IPS-18a (cell line): ENCODE results near the gene STAMBPL1.

Source experiments
- H3K27ac ChIP-seq: one replicate; pipeline ENCODE4 v1.5.1; 2013; ENCODE audit warnings: low read length
- H3K27me3 ChIP-seq: one replicate; pipeline ENCODE4 v1.6.1; 2013; ENCODE audit warnings: mild to moderate bottlenecking, low read length; ENCODE audit not compliant: control insufficient read depth, insufficient read depth
- H3K36me3 ChIP-seq: one replicate; pipeline ENCODE4 v1.6.1; 2013; ENCODE audit warnings: low read depth, low read length; ENCODE audit not compliant: control insufficient read depth
- H3K4me1 ChIP-seq: one replicate; pipeline ENCODE4 v1.6.1; 2013; ENCODE audit warnings: low read depth, low read length; ENCODE audit not compliant: control insufficient read depth
- H3K4me3 ChIP-seq: one replicate; pipeline ENCODE4 v1.5.1; 2013; ENCODE audit warnings: low read length
- H3K9ac ChIP-seq: one replicate; pipeline ENCODE4 v1.6.1; 2013; ENCODE audit warnings: mild to moderate bottlenecking, low read length, moderate library complexity
- H3K9me3 ChIP-seq: one replicate; pipeline ENCODE4 v1.6.1; 2013; ENCODE audit warnings: low read depth, low read length; ENCODE audit not compliant: control insufficient read depth

The STAMBPL1 gene

GRCh38 chr10:88896372-88896993 lies 16.4 kb downstream of the STAMBPL1 start:
- H3K9me3 ChIP-seq: no peaks in the 10 kb centered on the region
- H3K4me3 ChIP-seq: no peak overlapping the region
- peaks cover 9% of the 10 kb centered on the region for H3K4me1 ChIP-seq
- no peak overlapping the region for H3K9ac ChIP-seq
- no peak overlapping the region for H3K27ac ChIP-seq
- no peaks in the 10 kb centered on the region for H3K36me3 ChIP-seq
- no peaks in the 10 kb centered on the region for H3K27me3 ChIP-seq

DNA sequence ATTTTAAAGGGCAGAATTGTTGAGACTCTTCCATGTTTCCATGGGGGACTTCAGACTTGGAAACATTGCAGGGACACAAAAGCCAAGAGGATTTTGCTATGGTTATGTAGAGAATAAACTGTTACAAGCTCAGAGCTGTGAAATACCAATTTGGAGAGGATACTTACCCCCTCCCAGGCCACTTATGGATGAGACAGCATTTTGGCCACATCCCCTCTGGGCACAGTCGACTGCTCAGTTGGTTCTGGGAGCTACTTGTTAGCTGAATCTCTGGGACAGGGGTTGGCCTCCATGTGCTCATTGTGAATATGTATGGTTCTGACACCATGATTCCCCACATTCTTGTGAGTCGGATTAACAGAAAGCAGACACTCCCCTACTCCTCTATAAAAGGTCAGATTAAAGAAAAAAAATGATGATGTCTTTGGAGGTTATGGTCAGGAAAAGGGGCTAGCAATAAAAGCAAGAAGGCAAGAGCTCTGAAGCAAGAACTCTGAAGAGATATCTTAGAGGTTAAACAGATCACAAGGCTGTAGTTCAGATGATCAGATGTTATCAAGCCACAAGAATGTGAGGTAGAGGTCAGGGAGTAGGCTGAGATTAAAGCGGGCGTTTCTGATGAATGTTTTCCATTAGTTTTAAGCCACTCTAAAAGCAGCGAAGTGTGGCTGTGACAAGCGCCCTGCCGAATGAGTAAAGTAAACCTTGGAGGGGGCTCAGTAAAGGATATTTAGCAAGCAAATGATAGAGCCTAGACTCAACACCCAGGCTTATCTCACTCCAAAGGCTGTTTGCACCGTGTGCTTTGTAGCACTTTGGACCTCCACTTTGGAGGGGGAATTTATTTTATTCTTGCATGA lies 17.2 kb downstream of the STAMBPL1 start:
- Histone ChIP-seq H3K36me3 (no peaks in the 10 kb centered on the region), H3K9ac (no peak overlapping the region), H3K27ac (no peak overlapping the region)

DNA sequence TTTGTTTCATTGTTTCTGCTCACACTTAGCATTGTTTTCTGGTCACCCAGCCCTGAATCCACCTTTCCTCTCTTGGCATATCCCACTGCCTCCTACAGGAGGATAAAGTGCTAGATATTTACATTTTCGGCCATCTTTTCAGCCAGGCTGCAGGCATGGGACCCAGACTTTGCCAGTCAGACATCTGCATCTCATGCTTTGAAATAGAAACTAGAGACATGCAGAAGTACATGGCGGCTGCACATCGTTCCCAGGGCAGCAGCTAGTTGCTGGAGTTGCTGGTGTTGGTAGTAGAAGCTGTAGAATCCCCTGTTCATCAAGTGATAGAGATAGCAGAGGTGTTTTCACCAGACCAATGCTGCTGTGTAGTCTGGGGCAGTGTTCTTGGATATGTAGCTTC lies 18.7 kb downstream of the STAMBPL1 start:
- no peaks in the 10 kb centered on the region for H3K36me3 ChIP-seq
- H3K4me1 ChIP-seq: no peaks in the 10 kb centered on the region
- H3K9ac ChIP-seq: no peak overlapping the region
- H3K4me3 ChIP-seq: no peak overlapping the region
- no peaks in the 10 kb centered on the region for H3K9me3 ChIP-seq
- H3K27me3 ChIP-seq: no peaks in the 10 kb centered on the region
- H3K27ac ChIP-seq: no peak overlapping the region

More for the DNA sequence above, 17.2 kb downstream of the STAMBPL1 start:
- Histone ChIP-seq H3K27me3 (no peaks in the 10 kb centered on the region), H3K9me3 (no peaks in the 10 kb centered on the region), H3K4me3 (no peak overlapping the region), H3K4me1 (peaks cover 5% of the 10 kb centered on the region)

- no peak overlapping the region for H3K4me3 ChIP-seq
- no peaks in the 10 kb centered on the region for H3K4me1 ChIP-seq
- H3K9ac ChIP-seq: no peak overlapping the region
- H3K27ac ChIP-seq: no peak overlapping the region
- H3K9me3 ChIP-seq: no peaks in the 10 kb centered on the region
- no peaks in the 10 kb centered on the region for H3K27me3 ChIP-seq
- H3K36me3 ChIP-seq: no peaks in the 10 kb centered on the region
Measured at GRCh38 chr10:88899886-88900285, 19.8 kb downstream of the STAMBPL1 start.

DNA sequence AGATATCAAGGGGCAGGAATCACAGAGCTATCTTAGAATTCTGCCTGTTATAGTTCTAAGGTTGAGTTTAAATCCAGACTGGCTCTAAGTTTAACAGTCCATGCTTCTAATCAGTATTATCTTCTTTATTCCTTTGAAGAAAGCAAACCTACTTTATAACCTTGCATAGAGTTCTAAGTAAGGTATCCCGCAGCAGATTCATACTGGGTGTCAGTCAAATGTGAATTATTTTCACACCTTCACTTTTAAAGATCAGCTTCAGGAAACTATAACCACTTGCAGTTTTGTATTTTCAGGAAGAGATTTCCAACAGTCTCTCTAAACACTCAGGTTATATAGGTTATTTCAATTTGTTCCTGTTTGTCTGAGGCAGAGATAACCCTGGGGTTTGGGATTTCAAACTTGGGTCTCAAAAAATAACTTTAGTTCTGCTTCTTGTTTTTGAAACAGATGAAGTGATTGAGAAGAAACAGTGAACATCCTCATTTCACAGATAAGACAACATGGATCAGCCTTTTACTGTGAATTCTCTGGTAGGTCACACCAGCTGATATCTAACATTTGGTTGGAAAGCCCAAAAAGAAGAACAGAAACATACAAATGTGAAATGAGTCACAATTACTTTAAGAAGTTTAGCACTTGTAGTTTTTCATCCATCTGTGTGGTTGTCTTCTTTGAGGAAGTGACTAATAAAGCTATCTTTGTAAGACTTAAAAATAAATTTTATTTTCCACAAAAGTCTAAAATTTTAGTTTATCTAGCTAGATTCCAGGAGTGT lies 21.4 kb downstream of the STAMBPL1 start:
- Histone ChIP-seq H3K27me3 (no peaks in the 10 kb centered on the region), H3K9ac (no peak overlapping the region), H3K4me1 (no peaks in the 10 kb centered on the region), H3K27ac (no peak overlapping the region), H3K4me3 (no peak overlapping the region), H3K9me3 (no peaks in the 10 kb centered on the region), H3K36me3 (no peaks in the 10 kb centered on the region)

GRCh38 chr10:88901984-88902789 lies 22.1 kb downstream of the STAMBPL1 start:
- no peaks in the 10 kb centered on the region for H3K27me3 ChIP-seq
- H3K36me3 ChIP-seq: no peaks in the 10 kb centered on the region
- H3K4me1 ChIP-seq: no peaks in the 10 kb centered on the region
- H3K9ac ChIP-seq: no peak overlapping the region
- no peaks in the 10 kb centered on the region for H3K9me3 ChIP-seq
- no peak overlapping the region for H3K4me3 ChIP-seq
- H3K27ac ChIP-seq: no peak overlapping the region

GRCh38 chr10:88903715-88904114 lies 23.7 kb downstream of the STAMBPL1 start:
- Histone ChIP-seq H3K4me1 (no peaks in the 10 kb centered on the region), H3K36me3 (no peaks in the 10 kb centered on the region), H3K27ac (no peak overlapping the region), H3K4me3 (no peak overlapping the region), H3K27me3 (no peaks in the 10 kb centered on the region), H3K9ac (no peak overlapping the region), H3K9me3 (no peaks in the 10 kb centered on the region)

DNA sequence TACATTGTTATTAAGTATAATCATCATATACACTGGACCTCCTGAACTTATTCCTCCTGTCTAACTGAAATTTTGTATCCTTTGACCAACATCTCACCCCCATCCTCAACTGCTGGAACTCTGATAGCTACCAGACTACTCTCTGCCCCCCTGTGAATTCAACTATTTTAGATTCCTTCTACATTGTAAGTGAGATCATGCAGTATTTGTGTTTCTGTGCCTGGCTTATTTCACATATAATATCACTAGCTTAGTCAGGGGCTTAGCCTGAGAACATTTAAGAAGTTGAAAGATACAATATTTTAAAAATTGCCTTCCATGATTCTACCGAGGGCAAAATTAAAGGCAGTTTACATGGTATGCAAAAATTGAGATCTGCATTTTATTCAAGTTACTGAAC lies 26.9 kb downstream of the STAMBPL1 start:
- H3K27ac ChIP-seq: no peak overlapping the region
- H3K9me3 ChIP-seq: no peaks in the 10 kb centered on the region
- H3K4me3 ChIP-seq: no peak overlapping the region
- H3K4me1 ChIP-seq: no peaks in the 10 kb centered on the region
- no peak overlapping the region for H3K9ac ChIP-seq
- H3K36me3 ChIP-seq: no peaks in the 10 kb centered on the region
- H3K27me3 ChIP-seq: no peaks in the 10 kb centered on the region

DNA sequence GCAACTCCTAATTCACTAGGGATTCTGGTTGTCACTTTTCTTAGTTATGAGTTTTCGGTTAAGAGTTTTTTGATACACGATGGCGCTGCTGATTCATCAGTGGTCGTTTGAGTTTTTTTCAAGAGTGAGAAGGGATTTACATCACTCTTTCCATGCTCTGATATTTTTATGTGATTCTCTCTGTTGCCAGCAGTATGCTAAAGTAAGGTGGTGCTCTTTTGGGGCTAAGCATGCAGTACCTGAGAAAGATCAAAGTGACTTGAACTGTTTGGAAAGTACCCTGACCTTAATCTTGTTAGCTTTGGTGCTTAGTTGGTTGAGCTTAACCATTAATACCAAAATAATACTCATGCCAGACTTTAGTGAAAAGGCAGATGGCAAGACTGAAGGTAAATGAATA lies 28.1 kb downstream of the STAMBPL1 start:
- H3K9ac ChIP-seq: no peak overlapping the region
- H3K27ac ChIP-seq: no peak overlapping the region
- H3K27me3 ChIP-seq: no peaks in the 10 kb centered on the region
- H3K4me3 ChIP-seq: no peak overlapping the region
- H3K4me1 ChIP-seq: no peaks in the 10 kb centered on the region
- no peaks in the 10 kb centered on the region for H3K36me3 ChIP-seq
- H3K9me3 ChIP-seq: no peaks in the 10 kb centered on the region

- no peaks in the 10 kb centered on the region for H3K27me3 ChIP-seq
- no peak overlapping the region for H3K4me3 ChIP-seq
- H3K9me3 ChIP-seq: no peaks in the 10 kb centered on the region
- no peak overlapping the region for H3K9ac ChIP-seq
- no peaks in the 10 kb centered on the region for H3K36me3 ChIP-seq
- no peak overlapping the region for H3K27ac ChIP-seq
- H3K4me1 ChIP-seq: no peaks in the 10 kb centered on the region
Measured at GRCh38 chr10:88911116-88911515, 31.1 kb downstream of the STAMBPL1 start.

- Histone ChIP-seq H3K9ac (no peak overlapping the region), H3K4me3 (no peak overlapping the region), H3K9me3 (no peaks in the 10 kb centered on the region), H3K4me1 (no peaks in the 10 kb centered on the region), H3K27ac (no peak overlapping the region), H3K27me3 (no peaks in the 10 kb centered on the region), H3K36me3 (no peaks in the 10 kb centered on the region)
Measured at GRCh38 chr10:88911851-88912250, 31.8 kb downstream of the STAMBPL1 start.
